ENCODE data around the gene KRCC1. TPM values are rescaled to one million over a fixed set of nuclear protein-coding genes. Genes with fewer than 3 reads are reported as not detected.

The KRCC1 gene
- total and polyA plus RNA-seq, 11 donors = 18.7 to 25.1 (median 21.1) TPM

DNA sequence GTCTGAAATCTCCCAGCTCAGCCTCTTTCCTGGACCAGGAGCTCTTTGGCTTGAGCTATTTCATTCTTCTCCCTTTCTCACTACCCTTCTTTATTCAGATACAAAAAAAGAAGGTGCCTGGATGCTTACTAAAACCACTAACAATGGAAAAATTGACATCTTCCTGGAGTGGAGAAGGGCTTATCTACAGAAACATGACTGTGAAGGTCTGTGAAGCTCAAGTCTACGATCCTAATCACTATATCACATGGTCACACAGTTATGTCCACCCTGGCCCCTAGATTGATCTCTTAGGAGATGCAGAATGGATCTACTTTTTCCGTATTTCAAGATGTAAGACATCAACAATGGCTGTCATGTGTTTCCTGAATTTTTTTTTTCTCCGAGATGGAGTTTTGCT, 5.7 kb upstream of the KRCC1 start:
- Histone ChIP-seq H3K4me3 (no peak overlapping the region), H3K27me3 (no peaks in the 10 kb centered on the region), H3K36me3 (no peaks in the 10 kb centered on the region), H3K9me3 (no peaks in the 10 kb centered on the region), H3K27ac (no peak overlapping the region), H3K4me1 (peaks cover 0 to 8% (median under 1%) of the 10 kb centered on the region in 12 donors)
- no peak for DNase-seq
- no peak for ATAC-seq
- TF ChIP-seq, protein P1, sequence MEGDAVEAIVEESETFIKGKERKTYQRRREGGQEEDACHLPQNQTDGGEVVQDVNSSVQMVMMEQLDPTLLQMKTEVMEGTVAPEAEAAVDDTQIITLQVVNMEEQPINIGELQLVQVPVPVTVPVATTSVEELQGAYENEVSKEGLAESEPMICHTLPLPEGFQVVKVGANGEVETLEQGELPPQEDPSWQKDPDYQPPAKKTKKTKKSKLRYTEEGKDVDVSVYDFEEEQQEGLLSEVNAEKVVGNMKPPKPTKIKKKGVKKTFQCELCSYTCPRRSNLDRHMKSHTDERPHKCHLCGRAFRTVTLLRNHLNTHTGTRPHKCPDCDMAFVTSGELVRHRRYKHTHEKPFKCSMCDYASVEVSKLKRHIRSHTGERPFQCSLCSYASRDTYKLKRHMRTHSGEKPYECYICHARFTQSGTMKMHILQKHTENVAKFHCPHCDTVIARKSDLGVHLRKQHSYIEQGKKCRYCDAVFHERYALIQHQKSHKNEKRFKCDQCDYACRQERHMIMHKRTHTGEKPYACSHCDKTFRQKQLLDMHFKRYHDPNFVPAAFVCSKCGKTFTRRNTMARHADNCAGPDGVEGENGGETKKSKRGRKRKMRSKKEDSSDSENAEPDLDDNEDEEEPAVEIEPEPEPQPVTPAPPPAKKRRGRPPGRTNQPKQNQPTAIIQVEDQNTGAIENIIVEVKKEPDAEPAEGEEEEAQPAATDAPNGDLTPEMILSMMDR (IDR thresholded peaks at IDR 0.05) = no peak
- TF ChIP-seq POLR2A (IDR thresholded peaks at IDR 0.05) = no peak
- intact Hi-C loops (cut with DNase I) = loop anchor here in 7 of 10 donors (2.0 to 5.0 kb wide), 3 partner anchors 98 to 101 kb away; no protein-coding TSS in a partner anchor
- 63 to 79% (median 75%) methylated on average over 3 of the region's 3 CpGs for WGBS, 4 donors

DNA sequence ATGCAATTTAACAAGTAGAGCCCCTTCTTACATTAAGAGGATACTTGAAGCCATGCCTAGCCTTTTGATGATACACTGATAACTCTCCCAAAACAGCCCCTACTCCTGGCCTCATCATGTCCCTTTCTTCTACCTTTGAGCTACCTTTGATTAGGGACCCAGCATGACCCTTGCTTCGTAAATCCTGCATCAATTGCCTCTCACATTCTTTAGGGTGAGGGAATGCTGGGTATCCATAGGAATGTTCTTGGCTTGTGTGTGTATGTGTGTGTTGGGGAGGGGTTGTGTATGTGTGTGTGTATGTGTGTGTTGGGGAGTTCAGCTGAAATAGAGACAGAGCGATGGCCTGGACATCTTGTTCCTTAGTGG, 5.3 kb upstream of the KRCC1 start:
- no peak for TF ChIP-seq POLR2A (IDR thresholded peaks at IDR 0.05)
- TF ChIP-seq, protein P1 (IDR thresholded peaks at IDR 0.05) = no peak
- intact Hi-C loops (cut with DNase I) = loop anchor here (1.0 to 5.0 kb wide), 5 partner anchors 98 to 101 kb away; no protein-coding TSS in a partner anchor
- peaks cover 0 to 8% (median 4%) of the 10 kb centered on the region in 12 donors for H3K4me1 ChIP-seq
- H3K9me3 ChIP-seq = no peaks in the 10 kb centered on the region
- no peak for ATAC-seq
- WGBS, 4 donors = 50 to 82% (median 71%) methylated on average over 2 of the region's 2 CpGs
- no peak overlapping the region for H3K4me3 ChIP-seq
- no peak overlapping the region for H3K27ac ChIP-seq
- H3K36me3 ChIP-seq = no peaks in the 10 kb centered on the region
- H3K27me3 ChIP-seq = no peaks in the 10 kb centered on the region
- no peak for DNase-seq

DNA sequence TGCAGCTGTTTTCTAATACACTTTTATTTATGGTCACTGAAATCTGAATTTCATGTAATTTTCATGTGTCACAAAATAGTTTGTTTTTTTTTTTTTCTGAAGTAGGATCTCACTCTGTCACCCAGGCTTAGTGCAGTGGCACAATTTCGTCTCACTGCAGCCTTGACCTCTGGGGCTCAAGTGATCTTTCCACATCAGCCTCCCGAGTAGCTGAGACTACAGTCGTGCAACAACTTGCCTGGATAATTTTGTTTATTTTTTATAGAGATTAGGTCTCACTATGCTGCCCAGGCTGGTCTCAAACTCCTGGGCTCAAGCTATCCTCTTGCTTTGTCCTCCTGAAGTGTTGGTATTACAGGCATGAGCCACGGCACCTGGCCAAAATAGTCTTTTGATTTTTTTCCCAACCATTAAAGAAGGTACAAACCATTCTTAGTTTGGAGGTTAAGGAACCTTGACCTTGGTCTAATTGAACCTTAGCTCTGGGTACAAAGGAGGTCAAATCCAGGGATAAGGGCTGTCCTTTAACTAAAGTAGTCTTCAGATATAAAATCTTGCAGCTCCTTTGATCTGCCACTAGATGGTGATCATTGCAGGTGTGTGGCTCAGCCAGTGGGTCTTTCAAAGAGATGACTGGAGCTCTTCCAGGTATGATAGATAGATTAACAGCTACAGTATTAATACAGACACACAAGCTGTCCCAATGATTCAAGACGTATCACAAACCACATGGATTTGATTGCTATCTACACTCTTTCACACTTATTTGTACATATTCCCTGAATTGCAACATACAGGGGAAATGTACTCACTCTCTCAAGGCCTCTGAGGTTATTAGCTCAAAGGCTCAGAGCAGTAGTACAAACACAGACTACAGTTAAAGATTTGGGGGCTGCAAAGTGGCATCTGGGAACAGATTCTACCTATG, 4.7 kb upstream of the KRCC1 start:
- H3K9me3 ChIP-seq = no peaks in the 10 kb centered on the region
- WGBS, 4 donors = 48 to 53% (median 50%) methylated on average over 5 of the region's 5 CpGs
- H3K4me1 ChIP-seq = peaks cover 0 to 6% (median 4%) of the 10 kb centered on the region in 12 donors
- ATAC-seq (peak in 1 of 4 donors; percentile 34), DNase-seq (no peak)
- intact Hi-C loops (cut with DNase I) = loop anchor here (1.0 to 5.0 kb wide), 5 partner anchors 99 to 102 kb away; no protein-coding TSS in a partner anchor
- no peak overlapping the region for H3K4me3 ChIP-seq
- TF ChIP-seq, protein P1 (IDR thresholded peaks at IDR 0.05) = peak; percentile 62 to 86 (median 74)
- TF ChIP-seq POLR2A (IDR thresholded peaks at IDR 0.05) = no peak
- no peak overlapping the region for H3K27ac ChIP-seq
- H3K36me3 ChIP-seq = no peaks in the 10 kb centered on the region
- no peaks in the 10 kb centered on the region for H3K27me3 ChIP-seq

DNA sequence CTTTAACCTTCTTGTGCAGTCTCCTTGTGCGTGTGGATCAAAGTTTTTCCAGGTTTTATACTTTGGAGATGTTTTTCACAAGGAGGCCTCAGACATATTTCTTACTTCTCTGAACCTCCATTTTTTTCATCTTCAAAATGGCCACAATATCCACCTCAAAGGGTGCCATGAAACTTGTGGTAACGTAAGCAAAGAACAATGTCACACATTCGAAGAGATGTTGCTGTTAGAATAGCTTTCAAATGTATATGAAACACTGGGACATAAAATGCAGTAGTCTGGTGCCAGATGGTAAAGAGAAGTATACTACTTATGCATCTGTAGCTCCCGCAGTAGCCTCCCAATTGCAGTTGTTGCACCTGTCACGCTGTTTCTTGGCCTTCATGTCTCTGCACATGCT, 2.6 kb upstream of the KRCC1 start:
- Histone ChIP-seq H3K9me3 (no peaks in the 10 kb centered on the region), H3K27ac (no peak overlapping the region), H3K27me3 (no peaks in the 10 kb centered on the region), H3K36me3 (no peaks in the 10 kb centered on the region), H3K4me1 (peaks cover 6 to 23% (median 19%) of the 10 kb centered on the region in 12 donors), H3K4me3 (no peak overlapping the region)
- intact Hi-C loops (cut with DNase I) = no loop called here
- 88 to 92% (median 91%) methylated on average over 5 of the region's 5 CpGs for WGBS, 4 donors
- DNase-seq (no peak), ATAC-seq (no peak)
- TF ChIP-seq POLR2A (IDR thresholded peaks at IDR 0.05) = no peak
- TF ChIP-seq, protein P1 (IDR thresholded peaks at IDR 0.05) = no peak

Data from heart left ventricle (tissue), 16 donors.